Astrocyte of the spinal cord (primary cell): Measurements from ENCODE around the gene CCDC141.

ENCODE experiments used
- DNase-seq: peaks from one replicate; pipeline ENCODE4 v3.0.0; 2011; ENCODE audit warnings: low read depth, low spot score
- H3K4me3 ChIP-seq: 2 replicates; pipeline ENCODE4 v1.5.1; 2011; ENCODE audit warnings: low read depth, mild to moderate bottlenecking, low read length, moderate library complexity
- in situ Hi-C: cut with HindIII; loops from 2 replicates; pipeline ENCODE4 v1.10.0; 2017; ENCODE audit warnings: low sequenced_read_pairs
- TF ChIP-seq, protein P1 (sequence below): IDR thresholded peaks from 2 replicates; pipeline ENCODE4 v1.5.1; 2012; ENCODE audit warnings: low read depth, mild to moderate bottlenecking, low read length, inconsistent platforms

CCDC141 gene

DNA sequence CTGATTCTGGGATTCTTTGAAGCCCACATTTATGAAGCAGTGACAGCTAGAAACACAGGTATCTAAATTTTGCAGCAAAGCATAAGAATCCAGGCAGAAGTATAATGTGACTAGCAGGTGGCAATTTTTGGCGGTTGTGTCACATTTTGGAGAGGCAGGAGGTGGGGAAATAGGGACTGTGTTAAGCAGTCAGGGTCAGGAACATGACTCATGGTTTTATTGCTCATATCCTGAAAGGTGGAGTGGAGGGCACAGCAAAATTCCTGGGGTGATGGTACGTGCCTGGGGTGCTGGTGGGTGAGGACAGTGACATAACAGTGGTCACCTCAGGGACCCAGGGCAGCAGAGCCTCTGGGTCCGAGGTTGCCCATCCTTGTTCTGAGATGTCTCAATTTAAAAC, 179.2 kb downstream of the CCDC141 start:
- TF ChIP-seq, protein P1, sequence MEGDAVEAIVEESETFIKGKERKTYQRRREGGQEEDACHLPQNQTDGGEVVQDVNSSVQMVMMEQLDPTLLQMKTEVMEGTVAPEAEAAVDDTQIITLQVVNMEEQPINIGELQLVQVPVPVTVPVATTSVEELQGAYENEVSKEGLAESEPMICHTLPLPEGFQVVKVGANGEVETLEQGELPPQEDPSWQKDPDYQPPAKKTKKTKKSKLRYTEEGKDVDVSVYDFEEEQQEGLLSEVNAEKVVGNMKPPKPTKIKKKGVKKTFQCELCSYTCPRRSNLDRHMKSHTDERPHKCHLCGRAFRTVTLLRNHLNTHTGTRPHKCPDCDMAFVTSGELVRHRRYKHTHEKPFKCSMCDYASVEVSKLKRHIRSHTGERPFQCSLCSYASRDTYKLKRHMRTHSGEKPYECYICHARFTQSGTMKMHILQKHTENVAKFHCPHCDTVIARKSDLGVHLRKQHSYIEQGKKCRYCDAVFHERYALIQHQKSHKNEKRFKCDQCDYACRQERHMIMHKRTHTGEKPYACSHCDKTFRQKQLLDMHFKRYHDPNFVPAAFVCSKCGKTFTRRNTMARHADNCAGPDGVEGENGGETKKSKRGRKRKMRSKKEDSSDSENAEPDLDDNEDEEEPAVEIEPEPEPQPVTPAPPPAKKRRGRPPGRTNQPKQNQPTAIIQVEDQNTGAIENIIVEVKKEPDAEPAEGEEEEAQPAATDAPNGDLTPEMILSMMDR, result no peak
- no peak for DNase-seq

DNA sequence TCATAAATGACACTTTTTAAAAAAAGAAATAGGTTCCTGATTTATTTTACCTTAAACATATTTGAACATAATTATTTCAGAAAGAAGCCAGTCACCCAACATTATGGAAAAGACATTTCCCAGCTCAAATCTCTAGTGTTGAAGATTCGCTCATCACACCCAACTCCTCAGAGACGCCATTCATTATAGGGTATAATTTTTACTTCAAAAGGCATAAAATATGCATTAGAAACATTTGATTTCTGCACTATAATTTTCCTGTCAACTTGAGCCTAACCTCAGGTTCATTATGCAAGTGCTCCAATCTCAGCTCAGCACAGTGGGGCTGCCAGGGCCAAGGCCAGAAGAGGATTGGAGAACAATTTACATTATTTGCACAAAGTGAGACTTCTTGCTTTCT, 183.9 kb downstream of the CCDC141 start:
- H3K4me3 ChIP-seq, result no peak overlapping the region
- in situ Hi-C loops, result no loop called here
- TF ChIP-seq, protein P1, result no peak
- DNase-seq, result no peak

More for the DNA sequence above, 179.2 kb downstream of the CCDC141 start:
- in situ Hi-C loops, result no loop called here
- no peak overlapping the region for H3K4me3 ChIP-seq

DNA sequence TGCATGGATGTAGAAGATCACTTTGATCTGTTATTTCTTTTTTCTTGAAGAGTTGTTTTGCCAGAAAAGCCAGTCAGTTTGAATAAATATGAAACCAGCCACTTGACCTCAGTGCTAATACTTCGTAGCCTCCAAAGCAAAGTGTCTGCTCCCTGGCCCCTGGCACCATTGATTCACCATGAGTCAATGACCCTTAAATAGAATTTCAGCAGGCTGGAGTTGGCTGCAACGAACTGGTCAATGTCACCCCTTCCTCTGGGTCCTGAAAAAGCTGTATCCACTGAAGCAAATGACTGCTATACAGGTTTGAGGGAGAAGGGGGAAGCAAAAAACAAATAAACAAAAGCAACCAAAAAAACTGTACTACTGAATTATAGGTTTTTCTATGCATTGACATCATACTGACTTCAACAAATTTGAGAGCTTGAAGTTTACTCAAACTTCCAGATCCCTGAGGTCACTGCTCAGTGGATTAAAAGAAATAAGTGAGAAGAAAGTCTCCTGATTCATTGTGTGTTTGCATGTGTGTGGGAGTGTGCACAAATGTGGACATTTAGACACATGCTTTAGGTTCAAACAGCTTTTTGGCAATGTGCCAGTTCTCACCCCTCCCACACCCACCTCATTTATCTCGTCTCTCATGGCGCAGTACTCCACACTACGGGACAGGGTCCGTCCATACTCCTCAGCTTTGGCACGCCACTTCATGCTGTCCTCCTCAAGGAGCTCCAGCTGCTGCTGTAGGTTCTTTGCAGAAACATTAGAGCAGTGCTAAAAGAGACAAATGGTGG, 184.6 kb downstream of the CCDC141 start:
- H3K4me3 ChIP-seq, result no peak overlapping the region
- in situ Hi-C loops, result no loop called here
- TF ChIP-seq, protein P1, result no peak
- no peak for DNase-seq

DNA sequence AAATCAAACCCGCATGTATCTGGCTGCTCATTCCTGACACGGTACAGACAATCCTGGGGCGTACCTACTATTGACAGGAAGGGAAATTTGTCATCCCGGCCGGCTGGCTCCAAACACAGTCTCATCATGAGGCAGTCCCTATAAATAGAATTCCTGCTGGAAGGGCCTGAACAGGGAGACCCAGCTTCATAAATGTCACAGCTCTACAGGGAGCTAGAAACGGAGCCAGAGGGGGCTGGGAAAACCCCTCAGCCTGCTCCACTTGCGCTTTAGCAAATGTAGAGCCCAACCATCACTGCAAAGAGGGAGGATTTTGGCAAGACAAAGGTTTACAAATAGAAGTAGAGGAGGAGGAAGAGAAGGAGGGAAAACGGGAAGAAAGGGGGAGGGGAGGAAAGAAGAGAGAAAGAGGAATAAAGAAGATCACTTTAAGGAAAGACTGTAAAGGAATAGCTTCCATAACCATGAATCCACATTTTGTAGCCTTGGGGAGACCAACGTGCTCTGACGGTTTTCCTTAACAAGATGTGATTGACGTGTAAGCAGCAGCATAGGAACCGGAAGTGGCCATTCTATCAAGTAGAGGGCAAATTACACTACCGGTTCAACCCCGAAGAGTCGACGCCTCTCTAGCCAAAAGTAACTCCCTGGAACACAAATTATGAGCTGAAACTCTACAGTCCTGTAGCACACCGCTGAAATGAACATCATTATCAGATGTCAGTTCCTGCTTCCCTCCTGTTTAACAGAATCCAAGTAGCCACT, 185.9 kb downstream of the CCDC141 start:
- H3K4me3 ChIP-seq, result no peak overlapping the region
- DNase-seq, result peak; percentile 30
- TF ChIP-seq, protein P1, result no peak
- in situ Hi-C loops, result no loop called here

DNA sequence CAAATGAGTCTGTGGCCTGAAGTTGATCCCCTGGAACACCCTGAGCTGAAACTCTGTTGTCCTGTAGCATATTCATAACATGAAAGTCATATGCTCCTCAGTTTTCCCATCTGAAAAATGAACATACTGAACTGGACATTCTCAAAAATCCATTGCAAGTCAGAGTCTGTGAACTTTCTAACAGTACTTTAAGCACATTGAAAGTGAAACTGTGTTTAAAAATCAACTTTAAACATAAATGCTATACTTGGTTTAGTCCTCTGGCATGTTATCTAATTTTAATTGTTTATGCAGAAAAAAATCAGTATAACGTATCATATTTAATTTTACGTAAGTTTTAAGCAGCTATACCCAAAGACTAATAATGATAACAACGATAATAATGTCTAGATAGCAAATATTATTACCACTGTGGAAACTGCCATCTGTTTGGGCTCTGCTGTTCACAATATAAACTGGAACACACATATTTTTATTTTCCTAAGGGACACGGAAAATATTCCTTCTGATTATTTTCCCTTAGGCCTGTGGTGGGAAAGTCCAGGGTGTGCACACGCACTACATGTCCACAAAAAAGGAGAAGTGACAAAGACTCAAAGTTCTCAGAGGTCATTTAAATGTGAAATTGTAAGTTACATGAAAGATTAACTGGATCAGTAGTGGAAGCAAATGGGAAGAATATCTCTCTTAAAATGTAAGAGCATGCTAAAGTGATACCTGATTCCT, 186.6 kb downstream of the CCDC141 start:
- H3K4me3 ChIP-seq, result no peak overlapping the region
- DNase-seq, result no peak
- TF ChIP-seq, protein P1, result no peak
- in situ Hi-C loops, result no loop called here

DNA sequence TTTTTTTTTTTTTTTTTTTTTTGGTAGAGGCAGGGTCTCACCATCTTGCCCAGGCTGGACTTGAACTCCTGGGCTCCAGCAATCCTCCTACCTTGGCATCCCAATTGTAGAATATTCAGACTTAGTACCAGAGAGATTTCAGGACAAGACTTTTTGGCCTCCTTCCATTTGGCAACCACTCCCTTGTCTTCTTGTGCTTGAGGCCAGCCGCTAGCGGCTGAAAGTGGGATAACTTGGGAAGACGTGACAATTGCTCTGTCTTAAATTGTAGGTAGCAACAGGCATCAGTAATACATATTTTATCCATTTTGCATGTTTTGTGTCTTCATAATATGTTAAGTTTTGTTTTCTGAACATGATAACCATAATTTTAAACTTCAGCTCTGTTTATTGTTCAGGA, 189.4 kb downstream of the CCDC141 start:
- no peak for DNase-seq
- no peak overlapping the region for H3K4me3 ChIP-seq
- in situ Hi-C loops, result no loop called here
- TF ChIP-seq, protein P1, result no peak
